SK-N-SH treated with all-trans-retinoic acid at 6 μM for 48 hours (cell line): Measurements from ENCODE around the gene ZC3H15.

Experiments
- ATAC-seq: fragments of 200-7000 bp; cut with Tn5 transposase; 3 replicates; pipeline ENCODE4 v1.9.1; 2020; ENCODE audit warnings: mild to moderate bottlenecking, moderate library complexity
- ARNTL ChIP-seq: fragments of 450-650 bp; formaldehyde crosslinking; IDR thresholded peaks from 2 replicates; pipeline ENCODE4 v1.5.0; 2020; ENCODE audit warnings: low read depth, mild to moderate bottlenecking, moderate library complexity, borderline replicate concordance
- BACH2 ChIP-seq: fragments of 250-450 bp; sonication (Bioruptor Pico); IDR thresholded peaks from 2 replicates; pipeline ENCODE4 v1.9.0; 2021; ENCODE audit warnings: mild to moderate bottlenecking, borderline replicate concordance
- ESRRG ChIP-seq: fragments of 250-450 bp; sonication (Bioruptor Pico); IDR thresholded peaks from 2 replicates; pipeline ENCODE4 v1.6.1; 2021; ENCODE audit warnings: mild to moderate bottlenecking
- GLIS3 ChIP-seq: fragments of 250-450 bp; sonication (Bioruptor Pico); IDR thresholded peaks from 2 replicates; pipeline ENCODE4 v1.5.0; 2020; ENCODE audit warnings: mild to moderate bottlenecking, moderate library complexity
- ISL1 ChIP-seq: fragments of 250-450 bp; sonication (Bioruptor Pico); IDR thresholded peaks from 2 replicates; pipeline ENCODE4 v2.1.2; 2022; ENCODE audit warnings: mild to moderate bottlenecking, moderate library complexity
- OSR1 ChIP-seq: fragments of 250-450 bp; sonication (Bioruptor Pico); IDR thresholded peaks from 2 replicates; pipeline ENCODE4 v1.8.0; 2022; ENCODE audit warnings: moderate library complexity, mild to moderate bottlenecking, inconsistent platforms
- PPARA ChIP-seq: fragments of 250-450 bp; sonication (Bioruptor Pico); IDR thresholded peaks from 2 replicates; pipeline ENCODE4 v1.5.0; 2020; ENCODE audit warnings: mild to moderate bottlenecking, borderline replicate concordance
- RARB ChIP-seq: fragments of 250-450 bp; sonication (Bioruptor Pico); IDR thresholded peaks from 2 replicates; pipeline ENCODE4 v1.8.0; 2021; ENCODE audit warnings: mild to moderate bottlenecking, moderate library complexity
- SNAI2 ChIP-seq: fragments of 250-450 bp; sonication (Bioruptor Pico); IDR thresholded peaks from 2 replicates; pipeline ENCODE4 v1.5.0; 2020; ENCODE audit warnings: mild to moderate bottlenecking, moderate library complexity
- TCF4 ChIP-seq: fragments of 250-450 bp; sonication (Bioruptor Pico); IDR thresholded peaks from 2 replicates; pipeline ENCODE4 v1.8.0; 2021; ENCODE audit warnings: mild to moderate bottlenecking, moderate library complexity, borderline replicate concordance
- TOX ChIP-seq: fragments of 250-450 bp; sonication (Bioruptor Pico); IDR thresholded peaks from 2 replicates; pipeline ENCODE4 v1.8.0; 2021; ENCODE audit warnings: mild to moderate bottlenecking, moderate library complexity, borderline replicate concordance
- ZC3H10 ChIP-seq: fragments of 250-450 bp; sonication (Bioruptor Pico); IDR thresholded peaks from 2 replicates; pipeline ENCODE4 v1.5.1; 2021; ENCODE audit warnings: mild to moderate bottlenecking, moderate library complexity
- ZFP3 ChIP-seq: fragments of 250-450 bp; sonication (Bioruptor Pico); IDR thresholded peaks from 2 replicates; pipeline ENCODE4 v1.5.0; 2020; ENCODE audit warnings: mild to moderate bottlenecking, moderate library complexity
- ZFP30 ChIP-seq: fragments of 450-650 bp; formaldehyde crosslinking; IDR thresholded peaks from 2 replicates; pipeline ENCODE4 v1.5.0; 2022; ENCODE audit warnings: mild to moderate bottlenecking, moderate library complexity
- ZNF70 ChIP-seq: fragments of 450-650 bp; formaldehyde crosslinking; IDR thresholded peaks from 2 replicates; pipeline ENCODE4 v1.5.0; 2020; ENCODE audit warnings: mild to moderate bottlenecking, moderate library complexity
- ZNF8 ChIP-seq: fragments of 450-650 bp; formaldehyde crosslinking; IDR thresholded peaks from 2 replicates; pipeline ENCODE4 v1.5.0; 2020; ENCODE audit warnings: mild to moderate bottlenecking, moderate library complexity
- TF ChIP-seq, protein P1 (sequence below): fragments of 250-450 bp; sonication (Bioruptor Pico); IDR thresholded peaks from 2 replicates; pipeline ENCODE4 v1.8.0; 2020; ENCODE audit warnings: mild to moderate bottlenecking, moderate library complexity, borderline replicate concordance
- TF ChIP-seq, protein P2 (sequence below): fragments of 250-450 bp; sonication (Bioruptor Pico); IDR thresholded peaks from 2 replicates; pipeline ENCODE4 v1.5.0; 2020; ENCODE audit warnings: mild to moderate bottlenecking, moderate library complexity
- TF ChIP-seq, protein P3 (sequence below): fragments of 250-450 bp; sonication (Bioruptor Pico); IDR thresholded peaks from 2 replicates; pipeline ENCODE4 v1.8.0; 2021; ENCODE audit warnings: low read depth, mild to moderate bottlenecking, moderate library complexity, borderline replicate concordance
- TF ChIP-seq, protein P4 (sequence below): fragments of 250-450 bp; sonication (Bioruptor Pico); IDR thresholded peaks from 2 replicates; pipeline ENCODE4 v1.5.1; 2021; ENCODE audit warnings: mild to moderate bottlenecking, moderate library complexity
- TF ChIP-seq, protein P5 (sequence below): fragments of 250-450 bp; sonication (Bioruptor Pico); IDR thresholded peaks from 2 replicates; pipeline ENCODE4 v1.5.1; 2020; ENCODE audit warnings: low read depth, mild to moderate bottlenecking, moderate library complexity

ZC3H15 gene

DNA sequence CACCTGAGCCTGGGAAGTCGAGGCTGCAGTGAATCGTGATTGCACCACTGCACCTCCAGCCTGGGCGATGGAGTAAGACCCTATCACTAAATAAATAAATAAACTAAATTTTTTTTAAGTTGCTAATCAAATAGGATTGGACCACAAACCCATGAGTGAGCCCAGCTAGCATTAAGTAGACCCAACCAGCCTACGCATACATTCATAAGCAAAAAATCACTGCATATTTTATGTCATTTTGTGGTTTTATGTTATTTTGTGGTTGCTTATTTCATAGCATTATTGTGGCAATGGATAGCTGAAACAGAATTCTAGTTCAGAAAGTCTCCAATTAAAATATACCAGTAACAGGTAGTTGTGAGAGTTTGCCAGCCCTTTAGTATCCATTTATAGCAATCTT, 29.1 kb upstream of the ZC3H15 start:
- peak; percentile 74 for ATAC-seq
- TF ChIP-seq PPARA (CRISPR knock-in tag) (no peak), GLIS3 (CRISPR knock-in tag) (no peak), ARNTL (CRISPR knock-in tag) (no peak), TOX (CRISPR knock-in tag) (no peak), ZNF8 (no peak), TCF4 (no peak), ESRRG (CRISPR knock-in tag) (no peak), ZFP3 (CRISPR knock-in tag) (no peak), ZNF70 (CRISPR knock-in tag) (no peak), RARB (CRISPR knock-in tag) (no peak), SNAI2 (no peak), BACH2 (no peak), ISL1 (CRISPR knock-in tag) (no peak), ZFP30 (CRISPR knock-in tag) (no peak), OSR1 (no peak)
- TF ChIP-seq, protein P1, sequence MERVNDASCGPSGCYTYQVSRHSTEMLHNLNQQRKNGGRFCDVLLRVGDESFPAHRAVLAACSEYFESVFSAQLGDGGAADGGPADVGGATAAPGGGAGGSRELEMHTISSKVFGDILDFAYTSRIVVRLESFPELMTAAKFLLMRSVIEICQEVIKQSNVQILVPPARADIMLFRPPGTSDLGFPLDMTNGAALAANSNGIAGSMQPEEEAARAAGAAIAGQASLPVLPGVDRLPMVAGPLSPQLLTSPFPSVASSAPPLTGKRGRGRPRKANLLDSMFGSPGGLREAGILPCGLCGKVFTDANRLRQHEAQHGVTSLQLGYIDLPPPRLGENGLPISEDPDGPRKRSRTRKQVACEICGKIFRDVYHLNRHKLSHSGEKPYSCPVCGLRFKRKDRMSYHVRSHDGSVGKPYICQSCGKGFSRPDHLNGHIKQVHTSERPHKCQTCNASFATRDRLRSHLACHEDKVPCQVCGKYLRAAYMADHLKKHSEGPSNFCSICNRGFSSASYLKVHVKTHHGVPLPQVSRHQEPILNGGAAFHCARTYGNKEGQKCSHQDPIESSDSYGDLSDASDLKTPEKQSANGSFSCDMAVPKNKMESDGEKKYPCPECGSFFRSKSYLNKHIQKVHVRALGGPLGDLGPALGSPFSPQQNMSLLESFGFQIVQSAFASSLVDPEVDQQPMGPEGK, result no peak
- TF ChIP-seq, protein P2, sequence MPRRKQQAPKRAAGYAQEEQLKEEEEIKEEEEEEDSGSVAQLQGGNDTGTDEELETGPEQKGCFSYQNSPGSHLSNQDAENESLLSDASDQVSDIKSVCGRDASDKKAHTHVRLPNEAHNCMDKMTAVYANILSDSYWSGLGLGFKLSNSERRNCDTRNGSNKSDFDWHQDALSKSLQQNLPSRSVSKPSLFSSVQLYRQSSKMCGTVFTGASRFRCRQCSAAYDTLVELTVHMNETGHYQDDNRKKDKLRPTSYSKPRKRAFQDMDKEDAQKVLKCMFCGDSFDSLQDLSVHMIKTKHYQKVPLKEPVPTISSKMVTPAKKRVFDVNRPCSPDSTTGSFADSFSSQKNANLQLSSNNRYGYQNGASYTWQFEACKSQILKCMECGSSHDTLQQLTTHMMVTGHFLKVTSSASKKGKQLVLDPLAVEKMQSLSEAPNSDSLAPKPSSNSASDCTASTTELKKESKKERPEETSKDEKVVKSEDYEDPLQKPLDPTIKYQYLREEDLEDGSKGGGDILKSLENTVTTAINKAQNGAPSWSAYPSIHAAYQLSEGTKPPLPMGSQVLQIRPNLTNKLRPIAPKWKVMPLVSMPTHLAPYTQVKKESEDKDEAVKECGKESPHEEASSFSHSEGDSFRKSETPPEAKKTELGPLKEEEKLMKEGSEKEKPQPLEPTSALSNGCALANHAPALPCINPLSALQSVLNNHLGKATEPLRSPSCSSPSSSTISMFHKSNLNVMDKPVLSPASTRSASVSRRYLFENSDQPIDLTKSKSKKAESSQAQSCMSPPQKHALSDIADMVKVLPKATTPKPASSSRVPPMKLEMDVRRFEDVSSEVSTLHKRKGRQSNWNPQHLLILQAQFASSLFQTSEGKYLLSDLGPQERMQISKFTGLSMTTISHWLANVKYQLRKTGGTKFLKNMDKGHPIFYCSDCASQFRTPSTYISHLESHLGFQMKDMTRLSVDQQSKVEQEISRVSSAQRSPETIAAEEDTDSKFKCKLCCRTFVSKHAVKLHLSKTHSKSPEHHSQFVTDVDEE (CRISPR knock-in tag), result no peak
- TF ChIP-seq, protein P3, sequence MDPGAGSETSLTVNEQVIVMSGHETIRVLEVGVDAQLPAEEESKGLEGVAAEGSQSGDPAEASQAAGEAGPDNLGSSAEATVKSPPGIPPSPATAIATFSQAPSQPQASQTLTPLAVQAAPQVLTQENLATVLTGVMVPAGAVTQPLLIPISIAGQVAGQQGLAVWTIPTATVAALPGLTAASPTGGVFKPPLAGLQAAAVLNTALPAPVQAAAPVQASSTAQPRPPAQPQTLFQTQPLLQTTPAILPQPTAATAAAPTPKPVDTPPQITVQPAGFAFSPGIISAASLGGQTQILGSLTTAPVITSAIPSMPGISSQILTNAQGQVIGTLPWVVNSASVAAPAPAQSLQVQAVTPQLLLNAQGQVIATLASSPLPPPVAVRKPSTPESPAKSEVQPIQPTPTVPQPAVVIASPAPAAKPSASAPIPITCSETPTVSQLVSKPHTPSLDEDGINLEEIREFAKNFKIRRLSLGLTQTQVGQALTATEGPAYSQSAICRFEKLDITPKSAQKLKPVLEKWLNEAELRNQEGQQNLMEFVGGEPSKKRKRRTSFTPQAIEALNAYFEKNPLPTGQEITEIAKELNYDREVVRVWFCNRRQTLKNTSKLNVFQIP, result no peak
- TF ChIP-seq, protein P4, sequence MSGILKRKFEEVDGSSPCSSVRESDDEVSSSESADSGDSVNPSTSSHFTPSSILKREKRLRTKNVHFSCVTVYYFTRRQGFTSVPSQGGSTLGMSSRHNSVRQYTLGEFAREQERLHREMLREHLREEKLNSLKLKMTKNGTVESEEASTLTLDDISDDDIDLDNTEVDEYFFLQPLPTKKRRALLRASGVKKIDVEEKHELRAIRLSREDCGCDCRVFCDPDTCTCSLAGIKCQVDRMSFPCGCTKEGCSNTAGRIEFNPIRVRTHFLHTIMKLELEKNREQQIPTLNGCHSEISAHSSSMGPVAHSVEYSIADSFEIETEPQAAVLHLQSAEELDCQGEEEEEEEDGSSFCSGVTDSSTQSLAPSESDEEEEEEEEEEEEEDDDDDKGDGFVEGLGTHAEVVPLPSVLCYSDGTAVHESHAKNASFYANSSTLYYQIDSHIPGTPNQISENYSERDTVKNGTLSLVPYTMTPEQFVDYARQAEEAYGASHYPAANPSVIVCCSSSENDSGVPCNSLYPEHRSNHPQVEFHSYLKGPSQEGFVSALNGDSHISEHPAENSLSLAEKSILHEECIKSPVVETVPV (CRISPR knock-in tag), result no peak

DNA sequence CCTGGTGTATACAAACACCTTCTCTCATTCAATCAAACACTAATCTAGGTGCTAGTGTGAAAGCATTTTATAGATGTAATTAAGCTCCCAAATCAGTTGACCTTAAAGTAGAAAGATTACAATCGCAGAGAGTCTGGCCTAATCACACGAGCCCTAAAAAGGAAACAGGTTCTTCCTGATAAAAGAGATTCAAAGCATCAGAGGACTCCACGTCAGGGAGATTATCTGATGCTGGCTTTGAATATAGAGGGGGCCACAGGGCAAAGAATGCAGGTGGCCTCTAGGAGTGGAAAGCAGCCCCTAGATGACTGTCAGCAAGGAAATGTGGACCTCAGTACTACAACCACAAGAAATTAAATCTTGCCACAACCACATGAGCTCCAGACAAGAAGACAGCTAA, 28.2 kb upstream of the ZC3H15 start:
- TF ChIP-seq, protein P5, sequence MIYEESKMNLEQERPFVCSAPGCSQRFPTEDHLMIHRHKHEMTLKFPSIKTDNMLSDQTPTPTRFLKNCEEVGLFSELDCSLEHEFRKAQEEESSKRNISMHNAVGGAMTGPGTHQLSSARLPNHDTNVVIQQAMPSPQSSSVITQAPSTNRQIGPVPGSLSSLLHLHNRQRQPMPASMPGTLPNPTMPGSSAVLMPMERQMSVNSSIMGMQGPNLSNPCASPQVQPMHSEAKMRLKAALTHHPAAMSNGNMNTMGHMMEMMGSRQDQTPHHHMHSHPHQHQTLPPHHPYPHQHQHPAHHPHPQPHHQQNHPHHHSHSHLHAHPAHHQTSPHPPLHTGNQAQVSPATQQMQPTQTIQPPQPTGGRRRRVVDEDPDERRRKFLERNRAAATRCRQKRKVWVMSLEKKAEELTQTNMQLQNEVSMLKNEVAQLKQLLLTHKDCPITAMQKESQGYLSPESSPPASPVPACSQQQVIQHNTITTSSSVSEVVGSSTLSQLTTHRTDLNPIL, result no peak
- TF ChIP-seq OSR1 (no peak), RARB (CRISPR knock-in tag) (no peak), GLIS3 (CRISPR knock-in tag) (no peak), TOX (CRISPR knock-in tag) (no peak), ZFP3 (CRISPR knock-in tag) (no peak), ZC3H10 (CRISPR knock-in tag) (no peak), ARNTL (CRISPR knock-in tag) (no peak)
- TF ChIP-seq, protein P4 (CRISPR knock-in tag), result no peak
- no peak for ATAC-seq

DNA sequence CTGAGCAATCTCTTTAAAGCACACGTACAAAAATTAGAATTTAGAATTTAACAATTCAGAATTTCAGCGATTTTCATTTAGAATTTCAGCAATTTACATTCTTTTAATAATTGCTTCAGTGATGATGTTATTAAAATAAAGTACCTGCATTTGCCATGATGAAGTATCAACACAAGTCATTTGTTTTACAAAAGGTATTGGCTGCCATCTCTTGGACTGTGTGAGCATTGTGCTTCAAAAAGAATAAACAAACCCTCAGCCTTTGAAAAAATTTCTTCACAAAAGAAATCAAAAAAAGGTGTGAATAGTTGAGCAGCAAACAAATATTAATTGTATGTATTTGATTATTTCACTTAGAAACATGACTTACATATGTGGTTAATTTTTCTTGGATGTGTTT, 27.1 kb upstream of the ZC3H15 start:
- TF ChIP-seq ZFP30 (CRISPR knock-in tag) (no peak), PPARA (CRISPR knock-in tag) (no peak), ISL1 (CRISPR knock-in tag) (no peak), TOX (CRISPR knock-in tag) (no peak), ZC3H10 (CRISPR knock-in tag) (no peak), ZNF8 (no peak), BACH2 (no peak)
- TF ChIP-seq, protein P5, result no peak
- TF ChIP-seq, protein P4 (CRISPR knock-in tag), result no peak
- peak; percentile 45; the same call in 1 of the 3 replicates for ATAC-seq
